Heart left ventricle (tissue), 13 donors: ENCODE data around the gene DRD2.

Experiments used
- POLR2A ChIP-seq, 2 donors: fragments of 450-650 bp; IDR thresholded peaks; one replicate each; pipeline ENCODE4 v1.6.1; 2017; ENCODE audit warnings: antibody characterized with exemption in 2 of 2, mild to moderate bottlenecking in 2 of 2, moderate library complexity in 2 of 2
- TF ChIP-seq, protein P1 (sequence below), 12 donors: fragments of 200-600 bp; sonication (generic) in 4 of 12; IDR thresholded peaks; one replicate each; pipeline versions ENCODE4 v1.5.0 to v1.8.0; 2018 to 2022; ENCODE audit warnings: antibody characterized with exemption in 12 of 12, mild to moderate bottlenecking in 5 of 12
- donor health status: ischemic (EF 13 %, LVEDD 7.1; RV severe dilation, severe dysfunction).
- donor health status: DM: no; HTN: yes; CAD: no.
- donor health status: DM: no; HTN: no; CAD: no.
- donor health status: ischemic (EF 25% LVEDD 6.9; RV normal size, moderate dysfunction).
- donor health status: ischemic (EF 25% LVEDD 5.7; RV mildly dilated, moderate dysfunction).
- donor health status: ischemic (EF 35%, LVEDD 5.7; RV mildly dilated, moderate dysfunction).
- donor health status: nonischemic (EF 11% LVEDD 7.7; RV severe dilation, severe dysfunction).
- donor health status: DM: yes; HTN: yes; CAD: no.
- donor health status: PGD.
- donor health status: ischemic (EF 29% LVEDD 5.4; RV normal size, mild dysfunction).
- donor health status: nonischemic (EF 23%, LVEDD 6.1; RV moderate dilation, normal function).

DNA sequence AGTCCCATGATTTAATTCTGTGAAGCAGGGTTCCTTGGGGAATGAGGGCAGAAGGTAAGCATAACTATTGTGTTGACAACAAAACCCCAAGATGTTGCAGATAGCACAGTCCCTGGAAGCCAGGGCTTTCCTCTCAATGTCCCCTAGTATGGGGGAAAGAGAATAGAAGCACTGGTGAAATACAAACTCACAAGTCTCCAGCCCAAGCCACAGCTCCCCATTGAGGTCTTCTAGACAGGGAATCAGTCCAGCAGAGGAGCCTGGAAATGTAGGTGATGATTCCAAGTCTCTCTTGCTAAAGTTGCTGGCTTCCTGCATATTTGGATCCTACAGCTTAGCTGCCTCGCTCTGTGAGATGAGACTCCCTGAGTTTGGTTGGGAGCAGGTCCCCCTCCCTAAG lies 31.7 kb upstream of the DRD2 start:
- TF ChIP-seq, protein P1, sequence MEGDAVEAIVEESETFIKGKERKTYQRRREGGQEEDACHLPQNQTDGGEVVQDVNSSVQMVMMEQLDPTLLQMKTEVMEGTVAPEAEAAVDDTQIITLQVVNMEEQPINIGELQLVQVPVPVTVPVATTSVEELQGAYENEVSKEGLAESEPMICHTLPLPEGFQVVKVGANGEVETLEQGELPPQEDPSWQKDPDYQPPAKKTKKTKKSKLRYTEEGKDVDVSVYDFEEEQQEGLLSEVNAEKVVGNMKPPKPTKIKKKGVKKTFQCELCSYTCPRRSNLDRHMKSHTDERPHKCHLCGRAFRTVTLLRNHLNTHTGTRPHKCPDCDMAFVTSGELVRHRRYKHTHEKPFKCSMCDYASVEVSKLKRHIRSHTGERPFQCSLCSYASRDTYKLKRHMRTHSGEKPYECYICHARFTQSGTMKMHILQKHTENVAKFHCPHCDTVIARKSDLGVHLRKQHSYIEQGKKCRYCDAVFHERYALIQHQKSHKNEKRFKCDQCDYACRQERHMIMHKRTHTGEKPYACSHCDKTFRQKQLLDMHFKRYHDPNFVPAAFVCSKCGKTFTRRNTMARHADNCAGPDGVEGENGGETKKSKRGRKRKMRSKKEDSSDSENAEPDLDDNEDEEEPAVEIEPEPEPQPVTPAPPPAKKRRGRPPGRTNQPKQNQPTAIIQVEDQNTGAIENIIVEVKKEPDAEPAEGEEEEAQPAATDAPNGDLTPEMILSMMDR (IDR thresholded peaks at IDR 0.05) = no peak
- no peak for TF ChIP-seq POLR2A (IDR thresholded peaks at IDR 0.05)
